Stomach (tissue), 9 donors: ENCODE measurements around the gene CPAMD8. TPM values are rescaled to one million over a fixed set of nuclear protein-coding genes. Genes with fewer than 3 reads are reported as not detected.

Experiments used
- DNase-seq, 2 donors: peaks; one replicate each; pipeline versions ENCODE4 v3.0.0 to v3.0.0-alpha.2; 2013 to 2019
- H3K27ac ChIP-seq, 5 donors: fragments of 200-600 bp in 4 of 5; sonication (generic) in 4 of 5; one replicate each; pipeline ENCODE4 v1.5.1; 2013 to 2019; ENCODE audit warnings: mild to moderate bottlenecking in 1 of 5, moderate library complexity in 1 of 5
- H3K27me3 ChIP-seq, 3 donors: fragments of 200-600 bp; sonication (generic); one replicate each; pipeline ENCODE4 v1.5.1; 2017 to 2019; ENCODE audit warnings: mixed run types in 1 of 3
- H3K36me3 ChIP-seq, 4 donors: fragments of 200-600 bp; sonication (generic); 1 replicate in 3 of 4; 2 replicates in 1 of 4; pipeline ENCODE4 v1.5.1; 2016 to 2019
- H3K4me1 ChIP-seq, 4 donors: fragments of 200-600 bp; sonication (generic); one replicate each; pipeline ENCODE4 v1.5.1; 2016 to 2019
- H3K4me3 ChIP-seq, 4 donors: fragments of 200-600 bp; sonication (generic) in 3 of 4; one replicate each; pipeline ENCODE4 v1.5.1; 2016 to 2019; ENCODE audit warnings: mild to moderate bottlenecking in 1 of 4
- H3K9me3 ChIP-seq, 4 donors: fragments of 200-600 bp; sonication (generic); one replicate each; pipeline ENCODE4 v1.5.1; 2016 to 2019
- EP300 ChIP-seq: sonication (generic); formaldehyde crosslinking; IDR thresholded peaks from one replicate; pipeline ENCODE4 v1.6.1; 2017; ENCODE audit warnings: antibody characterized with exemption
- POLR2A ChIP-seq, 4 donors: fragments of 450-650 bp; IDR thresholded peaks; one replicate each; pipeline ENCODE4 v1.6.1; 2016; ENCODE audit warnings: antibody characterized with exemption in 4 of 4, control low read depth in 2 of 4, mild to moderate bottlenecking in 1 of 4, moderate library complexity in 1 of 4
- POLR2AphosphoS5 ChIP-seq, 3 donors: sonication (generic); formaldehyde crosslinking; IDR thresholded peaks; one replicate each; pipeline ENCODE4 v1.6.1; 2016; ENCODE audit warnings: antibody characterized with exemption in 3 of 3
- WGBS, 5 donors: extraction: QIAGEN DNeasy Blood & Tissue Kit in 3 of 5; methylation state at CpG; one replicate each; pipeline versions ENCODE4 v1.1.5 to v1.1.7; 2013 to 2018; 5-methylcytosine and 5-hydroxymethylcytosine counted together
- intact Hi-C: fragments of 100-400 bp; cut with DNase I; formaldehyde crosslinking; loops from one replicate; pipeline ENCODE4 v1.15.1; 2023; ENCODE audit warnings: low total_unique reads
- polyA plus RNA-seq, 3 donors: library from polyadenylated mRNA; stranded (reverse); fragments of 200-250 nt; gene quantifications; one replicate each; pipeline ENCODE4 v1.2.3, GENCODE V29; 2013
- small RNA-seq, 4 donors: library from RNA; depleted of rRNA; stranded (forward); fragments of <200 nt; gene quantifications; one replicate each; pipeline ENCODE3, GENCODE V24; 2016
- total RNA-seq, 5 donors: library from RNA; depleted of rRNA; stranded (reverse); fragments of >200 nt; gene quantifications; one replicate each; pipeline versions ENCODE4 v1.1.0 to v1.2.3, GENCODE V29; 2014 to 2016
- TF ChIP-seq, protein P1 (sequence below), 7 experiments: fragments of 450-650 bp in 4 of 7; fragments of 200-600 bp in 3 of 7; sonication (generic) in 3 of 7; IDR thresholded peaks; one replicate each; pipeline ENCODE4 v1.5.1; 2016 to 2019; ENCODE audit warnings: antibody characterized with exemption in 7 of 7, control low read depth in 2 of 7, mild to moderate bottlenecking in 1 of 7
- donor health status: healthy with polysubstance abuse.
- donor health status: Bipolar disorder and iron deficiency.
- donor health status: healthy.

Gene CPAMD8
- total and polyA plus RNA-seq, 8 donors: 0.43 to 221 (median 8.6) TPM

DNA sequence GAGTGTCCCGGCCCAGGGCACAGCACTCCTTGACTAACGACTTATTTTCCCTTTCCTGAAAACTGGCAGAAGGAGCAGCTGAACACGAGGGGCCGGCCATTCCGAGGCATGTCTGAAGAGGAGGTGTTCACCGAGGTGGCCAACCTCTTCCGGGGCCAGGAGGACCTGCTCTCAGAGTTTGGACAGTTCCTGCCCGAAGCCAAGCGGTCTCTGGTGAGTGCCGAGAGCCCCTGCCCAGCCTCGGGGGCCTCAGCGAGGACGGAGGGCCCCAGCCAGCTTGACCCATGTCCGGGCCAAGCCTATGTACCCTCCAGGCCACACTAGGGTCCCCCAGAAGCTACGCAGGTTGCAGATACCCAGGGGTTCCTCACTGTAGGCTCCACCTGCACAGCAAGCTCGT is 179.7 kb downstream of the CPAMD8 start:
- TF ChIP-seq POLR2AphosphoS5 (IDR thresholded peaks at IDR 0.05) (no peak), EP300 (no peak), POLR2A (IDR thresholded peaks at IDR 0.05) (no peak)
- TF ChIP-seq, protein P1, sequence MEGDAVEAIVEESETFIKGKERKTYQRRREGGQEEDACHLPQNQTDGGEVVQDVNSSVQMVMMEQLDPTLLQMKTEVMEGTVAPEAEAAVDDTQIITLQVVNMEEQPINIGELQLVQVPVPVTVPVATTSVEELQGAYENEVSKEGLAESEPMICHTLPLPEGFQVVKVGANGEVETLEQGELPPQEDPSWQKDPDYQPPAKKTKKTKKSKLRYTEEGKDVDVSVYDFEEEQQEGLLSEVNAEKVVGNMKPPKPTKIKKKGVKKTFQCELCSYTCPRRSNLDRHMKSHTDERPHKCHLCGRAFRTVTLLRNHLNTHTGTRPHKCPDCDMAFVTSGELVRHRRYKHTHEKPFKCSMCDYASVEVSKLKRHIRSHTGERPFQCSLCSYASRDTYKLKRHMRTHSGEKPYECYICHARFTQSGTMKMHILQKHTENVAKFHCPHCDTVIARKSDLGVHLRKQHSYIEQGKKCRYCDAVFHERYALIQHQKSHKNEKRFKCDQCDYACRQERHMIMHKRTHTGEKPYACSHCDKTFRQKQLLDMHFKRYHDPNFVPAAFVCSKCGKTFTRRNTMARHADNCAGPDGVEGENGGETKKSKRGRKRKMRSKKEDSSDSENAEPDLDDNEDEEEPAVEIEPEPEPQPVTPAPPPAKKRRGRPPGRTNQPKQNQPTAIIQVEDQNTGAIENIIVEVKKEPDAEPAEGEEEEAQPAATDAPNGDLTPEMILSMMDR (IDR thresholded peaks at IDR 0.05): no peak
- H3K27ac ChIP-seq: no peak overlapping the region
- WGBS, 5 donors: 93 to 97% (median 94%) methylated on average over 15 to 16 of the region's 16 CpGs
- H3K4me1 ChIP-seq: peaks cover 0 to 4% (median 0%) of the 10 kb centered on the region in 4 donors
- H3K27me3 ChIP-seq: no peaks in the 10 kb centered on the region
- no peak overlapping the region for H3K4me3 ChIP-seq
- H3K9me3 ChIP-seq: no peaks in the 10 kb centered on the region
- H3K36me3 ChIP-seq: peaks cover 62 to 100% (median 99%) of the 10 kb centered on the region in 4 donors
- no peak for DNase-seq
- intact Hi-C loops: no loop called here

Small RNAs within 50 kb of the gene (small RNA-seq; reads per million reads assigned to genes)
- gene RN7SL823P (0 reads per million in 4 donors), gene RN7SL835P (0 reads per million in 4 donors)

Other genes with a start within 250 kb of the CPAMD8 start
- 100 to 1,000 TPM in 3 of 5 donors, 10 to 100 TPM in 2; 49.9 to 566 (median 123) TPM for gene SIN3B, start 197.4 kb downstream of the CPAMD8 start, total RNA-seq
- 10 to 100 TPM in 2 of 3 donors, 1 to 10 TPM in 1; 9.2 to 18.6 (median 14.9) TPM for gene SIN3B, start 197.4 kb downstream of the CPAMD8 start, polyA plus RNA-seq
- gene F2RL3, start 137.8 kb downstream of the CPAMD8 start, total RNA-seq: 1 to 10 TPM in 3 of 5 donors, under 1 TPM in 1, not detected in 1; 0.58 to 6.8 (median 2.8) TPM
- gene F2RL3, start 137.8 kb downstream of the CPAMD8 start, polyA plus RNA-seq: 1 to 10 TPM; 1.4 to 3.0 (median 1.8) TPM
- 10 to 100 TPM in 1 of 5 donors, 1 to 10 TPM in 3, under 1 TPM in 1; 0.45 to 27.2 (median 8.3) TPM for gene HAUS8, start 48.6 kb upstream of the CPAMD8 start, total RNA-seq
- 10 to 100 TPM in 1 of 3 donors, 1 to 10 TPM in 2; 9.2 to 11.9 (median 9.4) TPM for gene HAUS8, start 48.6 kb upstream of the CPAMD8 start, polyA plus RNA-seq
- gene MYO9B, start 49.0 kb upstream of the CPAMD8 start, total RNA-seq: 100 to 1,000 TPM in 3 of 5 donors, 10 to 100 TPM in 2; 43.0 to 265 (median 156) TPM
- gene MYO9B, start 49.0 kb upstream of the CPAMD8 start, polyA plus RNA-seq: 10 to 100 TPM; 30.2 to 35.6 (median 30.6) TPM
- gene USE1, start 188.5 kb upstream of the CPAMD8 start, total RNA-seq: 100 to 1,000 TPM in 1 of 5 donors, 10 to 100 TPM in 3, not detected in 1; 16.2 to 113 (median 22.1) TPM
- gene USE1, start 188.5 kb upstream of the CPAMD8 start, polyA plus RNA-seq: 10 to 100 TPM; 55.3 to 68.6 (median 64.9) TPM
- gene OCEL1, start 199.4 kb upstream of the CPAMD8 start, total RNA-seq: 10 to 100 TPM in 1 of 5 donors, 1 to 10 TPM in 4; 4.7 to 13.0 (median 8.3) TPM
- 10 to 100 TPM; 25.9 to 43.2 (median 39.7) TPM for gene OCEL1, start 199.4 kb upstream of the CPAMD8 start, polyA plus RNA-seq
- gene NR2F6, start 219.1 kb upstream of the CPAMD8 start, total RNA-seq: 100 to 1,000 TPM in 1 of 5 donors, 10 to 100 TPM in 4; 35.3 to 641 (median 47.3) TPM
- gene NR2F6, start 219.1 kb upstream of the CPAMD8 start, polyA plus RNA-seq: 10 to 100 TPM; 34.4 to 57.9 (median 45.0) TPM
- 1 to 10 TPM in 3 of 5 donors, not detected in 2; 3.3 to 7.7 (median 4.5) TPM for gene USHBP1, start 237.9 kb upstream of the CPAMD8 start, total RNA-seq
- 1 to 10 TPM; 2.1 to 4.1 (median 3.5) TPM for gene USHBP1, start 237.9 kb upstream of the CPAMD8 start, polyA plus RNA-seq
- 100 to 1,000 TPM in 2 of 5 donors, 10 to 100 TPM in 3; 26.2 to 146 (median 59.7) TPM for gene BABAM1, start 240.6 kb upstream of the CPAMD8 start, total RNA-seq
- 10 to 100 TPM; 66.3 to 87.1 (median 79.9) TPM for gene BABAM1, start 240.6 kb upstream of the CPAMD8 start, polyA plus RNA-seq